ENCODE data around the gene TEX10. TPM values are rescaled to one million over a fixed set of nuclear protein-coding genes. Genes with fewer than 3 reads are reported as not detected.

The TEX10 gene
- total RNA-seq, 1 experiment from 2014 or later: 15.4 TPM

DNA sequence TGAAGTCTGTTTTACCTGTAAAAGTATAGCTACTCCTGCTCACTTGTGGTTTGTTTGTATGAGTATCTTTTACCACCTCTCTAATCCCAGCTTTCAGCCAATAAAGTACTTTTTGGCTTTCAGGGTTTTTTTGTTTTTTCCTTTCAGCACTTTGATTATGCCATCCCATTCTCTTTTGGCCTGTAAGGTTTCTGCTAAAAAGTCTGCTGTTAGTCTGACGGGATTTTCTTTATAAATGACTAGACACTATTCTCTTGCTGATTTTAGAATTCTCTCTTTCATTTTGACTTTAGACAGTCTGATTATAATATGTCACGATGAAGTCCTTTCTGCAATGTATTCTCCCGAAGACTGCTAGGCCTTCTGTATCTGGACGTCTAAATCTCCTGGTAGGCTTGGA lies 37.2 kb downstream of the TEX10 start:
- no peak overlapping the region for H3K4me3 ChIP-seq (ENCODE audit: low read depth in 2 of 2, low read length in 2 of 2)
- intact Hi-C loops (cut with micrococcal nuclease; ENCODE audit: unreplicated experiment) (loop anchor here (10.0 kb wide), 1 partner anchor 279 kb away; no protein-coding TSS in a partner anchor), in situ Hi-C loops (cut with HindIII; ENCODE audit: low pct_unique_long_range_greater_than_20kb, low sequenced_read_pairs) (no loop called here)
- ChIA-PET CTCF (no interaction called here), POLR2A (no interaction called here)
- no peaks in the 10 kb centered on the region for H3K27me3 ChIP-seq (ENCODE audit: control insufficient read depth, insufficient read depth, low read length)
- no peak for DNase-seq (ENCODE audit: low read depth, low spot score)
- H3K4me1 ChIP-seq (ENCODE audit: control insufficient read depth, insufficient read depth, low read length): no peaks in the 10 kb centered on the region
- H3K36me3 ChIP-seq (ENCODE audit: control insufficient read depth, insufficient read depth, low read length): no peaks in the 10 kb centered on the region; the same call in 1 of the 2 replicates
- BruUV-seq (replicated peaks): no TSS peak
- no peaks in the 10 kb centered on the region for H3K9me3 ChIP-seq (ENCODE audit: control insufficient read depth, insufficient read depth, low read depth, low read length)
- H3K27ac ChIP-seq (ENCODE audit: low read length): no peak overlapping the region
- no peak for TF ChIP-seq POLR2AphosphoS5 (IDR thresholded peaks at IDR 0.05; ENCODE audit: low read depth, low read length)
- TF ChIP-seq, protein P1, sequence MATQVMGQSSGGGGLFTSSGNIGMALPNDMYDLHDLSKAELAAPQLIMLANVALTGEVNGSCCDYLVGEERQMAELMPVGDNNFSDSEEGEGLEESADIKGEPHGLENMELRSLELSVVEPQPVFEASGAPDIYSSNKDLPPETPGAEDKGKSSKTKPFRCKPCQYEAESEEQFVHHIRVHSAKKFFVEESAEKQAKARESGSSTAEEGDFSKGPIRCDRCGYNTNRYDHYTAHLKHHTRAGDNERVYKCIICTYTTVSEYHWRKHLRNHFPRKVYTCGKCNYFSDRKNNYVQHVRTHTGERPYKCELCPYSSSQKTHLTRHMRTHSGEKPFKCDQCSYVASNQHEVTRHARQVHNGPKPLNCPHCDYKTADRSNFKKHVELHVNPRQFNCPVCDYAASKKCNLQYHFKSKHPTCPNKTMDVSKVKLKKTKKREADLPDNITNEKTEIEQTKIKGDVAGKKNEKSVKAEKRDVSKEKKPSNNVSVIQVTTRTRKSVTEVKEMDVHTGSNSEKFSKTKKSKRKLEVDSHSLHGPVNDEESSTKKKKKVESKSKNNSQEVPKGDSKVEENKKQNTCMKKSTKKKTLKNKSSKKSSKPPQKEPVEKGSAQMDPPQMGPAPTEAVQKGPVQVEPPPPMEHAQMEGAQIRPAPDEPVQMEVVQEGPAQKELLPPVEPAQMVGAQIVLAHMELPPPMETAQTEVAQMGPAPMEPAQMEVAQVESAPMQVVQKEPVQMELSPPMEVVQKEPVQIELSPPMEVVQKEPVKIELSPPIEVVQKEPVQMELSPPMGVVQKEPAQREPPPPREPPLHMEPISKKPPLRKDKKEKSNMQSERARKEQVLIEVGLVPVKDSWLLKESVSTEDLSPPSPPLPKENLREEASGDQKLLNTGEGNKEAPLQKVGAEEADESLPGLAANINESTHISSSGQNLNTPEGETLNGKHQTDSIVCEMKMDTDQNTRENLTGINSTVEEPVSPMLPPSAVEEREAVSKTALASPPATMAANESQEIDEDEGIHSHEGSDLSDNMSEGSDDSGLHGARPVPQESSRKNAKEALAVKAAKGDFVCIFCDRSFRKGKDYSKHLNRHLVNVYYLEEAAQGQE (IDR thresholded peaks at IDR 0.05; ENCODE audit: insufficient read depth in 1 of 2, low read depth in 2 of 2, low read length in 1 of 2): no peak
- TF ChIP-seq SIN3A (IDR thresholded peaks at IDR 0.05; ENCODE audit: borderline replicate concordance, insufficient read depth, low read depth, low read length): no peak
- TF ChIP-seq, protein P2, sequence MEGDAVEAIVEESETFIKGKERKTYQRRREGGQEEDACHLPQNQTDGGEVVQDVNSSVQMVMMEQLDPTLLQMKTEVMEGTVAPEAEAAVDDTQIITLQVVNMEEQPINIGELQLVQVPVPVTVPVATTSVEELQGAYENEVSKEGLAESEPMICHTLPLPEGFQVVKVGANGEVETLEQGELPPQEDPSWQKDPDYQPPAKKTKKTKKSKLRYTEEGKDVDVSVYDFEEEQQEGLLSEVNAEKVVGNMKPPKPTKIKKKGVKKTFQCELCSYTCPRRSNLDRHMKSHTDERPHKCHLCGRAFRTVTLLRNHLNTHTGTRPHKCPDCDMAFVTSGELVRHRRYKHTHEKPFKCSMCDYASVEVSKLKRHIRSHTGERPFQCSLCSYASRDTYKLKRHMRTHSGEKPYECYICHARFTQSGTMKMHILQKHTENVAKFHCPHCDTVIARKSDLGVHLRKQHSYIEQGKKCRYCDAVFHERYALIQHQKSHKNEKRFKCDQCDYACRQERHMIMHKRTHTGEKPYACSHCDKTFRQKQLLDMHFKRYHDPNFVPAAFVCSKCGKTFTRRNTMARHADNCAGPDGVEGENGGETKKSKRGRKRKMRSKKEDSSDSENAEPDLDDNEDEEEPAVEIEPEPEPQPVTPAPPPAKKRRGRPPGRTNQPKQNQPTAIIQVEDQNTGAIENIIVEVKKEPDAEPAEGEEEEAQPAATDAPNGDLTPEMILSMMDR (IDR thresholded peaks at IDR 0.05): no peak
- no peak for TF ChIP-seq TCF7L2 (IDR thresholded peaks at IDR 0.05; ENCODE audit: low read depth, low read length)
- no peak for ATAC-seq

DNA sequence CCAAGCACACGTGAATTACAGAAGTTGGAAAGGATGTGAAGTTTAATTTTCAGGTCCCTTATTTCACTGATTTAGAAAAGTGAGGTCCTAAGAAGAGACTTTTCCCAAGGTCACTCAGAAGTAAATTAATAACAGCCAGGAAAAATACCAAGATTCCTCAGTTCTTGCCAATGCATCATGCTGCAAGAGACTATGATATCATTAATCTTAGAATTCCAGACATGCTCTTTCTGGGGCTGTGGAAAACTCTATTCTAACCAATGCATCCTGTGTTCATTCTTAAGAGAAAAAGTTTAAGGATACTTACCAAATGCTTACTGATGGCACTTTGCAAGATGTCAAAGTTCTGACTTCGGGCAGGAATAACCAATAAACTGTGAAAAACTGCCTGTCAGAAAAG lies 42.8 kb downstream of the TEX10 start:
- Histone ChIP-seq H3K36me3 (ENCODE audit: control insufficient read depth, insufficient read depth, low read length) (no peaks in the 10 kb centered on the region; the same call in 1 of the 2 replicates), H3K4me1 (ENCODE audit: control insufficient read depth, insufficient read depth, low read length) (no peaks in the 10 kb centered on the region), H3K4me3 (ENCODE audit: low read depth in 2 of 2, low read length in 2 of 2) (no peak overlapping the region), H3K27me3 (ENCODE audit: control insufficient read depth, insufficient read depth, low read length) (no peaks in the 10 kb centered on the region), H3K27ac (ENCODE audit: low read length) (no peak overlapping the region), H3K9me3 (ENCODE audit: control insufficient read depth, insufficient read depth, low read depth, low read length) (no peaks in the 10 kb centered on the region)
- BruUV-seq (replicated peaks): no TSS peak
- ChIA-PET POLR2A (no interaction called here), CTCF (no interaction called here)
- in situ Hi-C loops (cut with HindIII; ENCODE audit: low pct_unique_long_range_greater_than_20kb, low sequenced_read_pairs) (no loop called here), intact Hi-C loops (cut with micrococcal nuclease; ENCODE audit: unreplicated experiment) (loop anchor here (10.0 kb wide), 1 partner anchor 285 kb away; no protein-coding TSS in a partner anchor)
- DNase-seq (ENCODE audit: low read depth, low spot score) (no peak), ATAC-seq (no peak)
- TF ChIP-seq, protein P2 (IDR thresholded peaks at IDR 0.05): no peak
- TF ChIP-seq SIN3A (IDR thresholded peaks at IDR 0.05; ENCODE audit: borderline replicate concordance, insufficient read depth, low read depth, low read length): no peak
- no peak for TF ChIP-seq TCF7L2 (IDR thresholded peaks at IDR 0.05; ENCODE audit: low read depth, low read length)
- TF ChIP-seq, protein P1 (IDR thresholded peaks at IDR 0.05; ENCODE audit: insufficient read depth in 1 of 2, low read depth in 2 of 2, low read length in 1 of 2): no peak
- no peak for TF ChIP-seq POLR2AphosphoS5 (IDR thresholded peaks at IDR 0.05; ENCODE audit: low read depth, low read length)

Measured in Panc1 (cell line).